Loucy (cell line): ENCODE measurements around the gene ATOSA.

ENCODE experiments used
- H2AFZ ChIP-seq: fragments of 200-600 bp; sonication (generic); 2 replicates; pipeline ENCODE4 v1.6.0; 2016; ENCODE audit warnings: antibody characterized with exemption, mild to moderate bottlenecking, low read length, moderate library complexity
- H3F3A ChIP-seq: fragments of 200-600 bp; 2 replicates; pipeline ENCODE4 v1.6.0; 2016; ENCODE audit warnings: antibody characterized with exemption, low read depth, mild to moderate bottlenecking
- H3K27me3 ChIP-seq: fragments of 200-600 bp; sonication (generic); 2 replicates; pipeline ENCODE4 v1.6.1; 2014; ENCODE audit warnings: low read length, mild to moderate bottlenecking; ENCODE audit not compliant: insufficient read depth, poor library complexity, severe bottlenecking
- H3K36me3 ChIP-seq: fragments of 200-600 bp; sonication (generic); 2 replicates; pipeline ENCODE4 v1.6.1; 2016; ENCODE audit warnings: low read length; ENCODE audit not compliant: insufficient read depth
- H3K4me1 ChIP-seq: fragments of 200-600 bp; sonication (generic); 2 replicates; pipeline ENCODE4 v1.5.1; 2014; ENCODE audit warnings: low read length, mild to moderate bottlenecking; ENCODE audit not compliant: insufficient read depth, poor library complexity, severe bottlenecking
- H3K4me2 ChIP-seq: fragments of 200-600 bp; sonication (generic); 2 replicates; pipeline ENCODE4 v1.6.0; 2014; ENCODE audit warnings: antibody characterized with exemption, low read length, low read depth, mild to moderate bottlenecking; ENCODE audit not compliant: poor library complexity, severe bottlenecking
- H3K4me3 ChIP-seq: fragments of 200-600 bp; sonication (generic); 2 replicates; pipeline ENCODE4 v1.5.1; 2014; ENCODE audit warnings: low read length, mild to moderate bottlenecking, mixed read lengths; ENCODE audit not compliant: poor library complexity, severe bottlenecking
- H3K79me2 ChIP-seq: fragments of 200-600 bp; sonication (generic); 2 replicates; pipeline ENCODE4 v1.6.1; 2014; ENCODE audit warnings: low read length; ENCODE audit not compliant: insufficient read depth
- H3K9ac ChIP-seq: fragments of 200-600 bp; sonication (generic); 2 replicates; pipeline ENCODE4 v1.6.0; 2014; ENCODE audit warnings: mild to moderate bottlenecking, low read depth, low read length, moderate library complexity; ENCODE audit not compliant: poor library complexity, severe bottlenecking
- H3K9me2 ChIP-seq: fragments of 200-600 bp; sonication (generic); replicated peaks from 2 replicates; pipeline ENCODE4 v1.6.1; 2016; ENCODE audit warnings: low read depth, low read length, mixed read lengths
- H3K9me3 ChIP-seq: fragments of 200-600 bp; sonication (generic); 2 replicates; pipeline ENCODE4 v1.6.1; 2014; ENCODE audit warnings: mild to moderate bottlenecking, antibody characterized with exemption, low read length, low read depth; ENCODE audit not compliant: insufficient read depth
- H4K20me1 ChIP-seq: fragments of 200-600 bp; sonication (generic); 2 replicates; pipeline ENCODE4 v1.6.0; 2014; ENCODE audit warnings: antibody characterized with exemption, low read length, mild to moderate bottlenecking; ENCODE audit not compliant: insufficient read depth, poor library complexity, severe bottlenecking
- CTCF ChIP-seq: fragments of 200-600 bp; sonication (generic); conservative IDR thresholded peaks from 2 replicates; pipeline ENCODE4 v1.5.1; 2014; ENCODE audit warnings: mild to moderate bottlenecking, antibody characterized with exemption, low read length
- EZH2phosphoT487 ChIP-seq: fragments of 200-600 bp; IDR thresholded peaks from 2 replicates; pipeline ENCODE4 v1.6.1; 2018; ENCODE audit warnings: antibody characterized with exemption, mild to moderate bottlenecking, moderate library complexity, borderline replicate concordance

Gene ATOSA

GRCh38 chr15:52635908-52636307 lies 43.3 kb downstream of the ATOSA start:
- no peak overlapping the region for H3K9ac ChIP-seq
- no peak overlapping the region for H2AFZ ChIP-seq
- no peaks in the 10 kb centered on the region for H3F3A ChIP-seq
- H3K4me1 ChIP-seq: no peaks in the 10 kb centered on the region
- no peak overlapping the region for H3K4me2 ChIP-seq
- no peaks in the 10 kb centered on the region for H3K79me2 ChIP-seq
- H3K27me3 ChIP-seq: no peaks in the 10 kb centered on the region
- H3K9me2 ChIP-seq: no peaks in the 10 kb centered on the region
- no peaks in the 10 kb centered on the region for H4K20me1 ChIP-seq
- H3K36me3 ChIP-seq: no peaks in the 10 kb centered on the region
- no peak overlapping the region for H3K4me3 ChIP-seq
- TF ChIP-seq CTCF: no peak
- TF ChIP-seq EZH2phosphoT487: no peak
- H3K9me3 ChIP-seq: no peaks in the 10 kb centered on the region
